Epithelial cell of esophagus (primary cell): ENCODE results near the gene TBXAS1.

Experiments used
- DNase-seq: peaks from one replicate; pipeline ENCODE4 v3.0.0; 2010; ENCODE audit warnings: low read depth
- H3K4me3 ChIP-seq: 2 replicates; pipeline ENCODE4 v1.5.1; 2011; ENCODE audit warnings: mild to moderate bottlenecking, low read length, control low read depth
- TF ChIP-seq, protein P1 (sequence below): IDR thresholded peaks from 2 replicates; pipeline ENCODE4 v1.5.1; 2011; ENCODE audit warnings: low read depth, mild to moderate bottlenecking, low read length, control low read depth, inconsistent platforms; ENCODE audit not compliant: insufficient read depth; ENCODE audit errors: missing control alignments

Gene TBXAS1

DNA sequence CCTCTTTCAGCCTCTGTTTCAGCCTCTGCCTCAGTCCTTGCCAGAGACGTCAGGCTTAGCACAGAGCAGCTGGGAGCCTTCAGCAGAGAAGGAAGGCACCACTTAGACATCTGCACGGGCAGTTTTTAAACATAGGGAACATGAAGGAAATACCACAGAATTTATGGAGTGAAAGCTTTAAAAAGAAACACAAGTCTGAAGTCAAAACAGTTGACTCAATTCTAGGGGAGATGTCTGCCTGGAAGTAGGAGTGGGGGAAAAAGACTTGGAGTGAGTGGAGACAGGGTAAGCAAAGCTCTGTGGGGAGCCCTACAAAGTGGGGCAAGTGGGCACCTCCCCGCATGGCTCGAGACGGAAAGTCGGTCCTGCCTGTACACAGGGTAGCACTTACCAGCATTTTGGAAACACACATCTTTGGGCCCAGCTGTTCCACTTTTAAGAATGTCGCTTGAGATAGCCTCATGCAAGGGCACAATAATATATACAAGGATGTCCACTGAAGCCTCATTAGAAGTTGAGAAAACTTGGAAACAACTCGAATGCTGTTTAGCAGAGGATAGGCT lies 5.0 kb upstream of the TBXAS1 start:
- TF ChIP-seq, protein P1, sequence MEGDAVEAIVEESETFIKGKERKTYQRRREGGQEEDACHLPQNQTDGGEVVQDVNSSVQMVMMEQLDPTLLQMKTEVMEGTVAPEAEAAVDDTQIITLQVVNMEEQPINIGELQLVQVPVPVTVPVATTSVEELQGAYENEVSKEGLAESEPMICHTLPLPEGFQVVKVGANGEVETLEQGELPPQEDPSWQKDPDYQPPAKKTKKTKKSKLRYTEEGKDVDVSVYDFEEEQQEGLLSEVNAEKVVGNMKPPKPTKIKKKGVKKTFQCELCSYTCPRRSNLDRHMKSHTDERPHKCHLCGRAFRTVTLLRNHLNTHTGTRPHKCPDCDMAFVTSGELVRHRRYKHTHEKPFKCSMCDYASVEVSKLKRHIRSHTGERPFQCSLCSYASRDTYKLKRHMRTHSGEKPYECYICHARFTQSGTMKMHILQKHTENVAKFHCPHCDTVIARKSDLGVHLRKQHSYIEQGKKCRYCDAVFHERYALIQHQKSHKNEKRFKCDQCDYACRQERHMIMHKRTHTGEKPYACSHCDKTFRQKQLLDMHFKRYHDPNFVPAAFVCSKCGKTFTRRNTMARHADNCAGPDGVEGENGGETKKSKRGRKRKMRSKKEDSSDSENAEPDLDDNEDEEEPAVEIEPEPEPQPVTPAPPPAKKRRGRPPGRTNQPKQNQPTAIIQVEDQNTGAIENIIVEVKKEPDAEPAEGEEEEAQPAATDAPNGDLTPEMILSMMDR, result no peak
- no peak for DNase-seq
- no peak overlapping the region for H3K4me3 ChIP-seq

DNA sequence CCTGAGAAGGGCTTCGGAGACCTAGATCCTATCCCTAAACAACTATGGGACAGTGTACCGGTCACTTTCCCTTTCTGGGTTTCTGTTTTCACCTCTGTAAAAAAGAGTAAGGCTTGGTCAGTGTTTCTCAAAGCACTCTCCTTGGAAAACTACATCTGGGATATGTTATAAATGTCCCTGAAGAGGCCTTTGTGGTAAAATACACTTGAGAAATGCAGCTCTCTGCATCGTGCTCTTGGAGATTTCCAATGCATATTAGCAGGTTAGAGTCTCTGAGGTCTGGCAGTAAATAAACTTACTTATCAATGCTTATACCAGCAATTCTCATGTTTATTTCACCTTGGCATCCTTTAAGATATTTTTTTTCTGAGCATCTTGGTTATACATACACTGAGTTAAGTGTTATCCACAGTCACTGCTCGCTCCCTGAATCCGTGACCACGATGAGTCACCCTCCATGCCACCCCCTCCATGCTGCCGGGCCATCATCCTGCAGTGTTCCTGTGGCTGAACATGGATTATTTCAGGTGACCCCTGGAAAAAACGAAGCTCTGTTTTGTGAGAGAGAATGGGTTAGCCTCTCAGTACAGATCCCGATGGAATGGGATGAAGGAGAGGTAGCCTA lies 3.3 kb upstream of the TBXAS1 start:
- H3K4me3 ChIP-seq, result no peak overlapping the region
- TF ChIP-seq, protein P1, result no peak
- peak; percentile 51 for DNase-seq

DNA sequence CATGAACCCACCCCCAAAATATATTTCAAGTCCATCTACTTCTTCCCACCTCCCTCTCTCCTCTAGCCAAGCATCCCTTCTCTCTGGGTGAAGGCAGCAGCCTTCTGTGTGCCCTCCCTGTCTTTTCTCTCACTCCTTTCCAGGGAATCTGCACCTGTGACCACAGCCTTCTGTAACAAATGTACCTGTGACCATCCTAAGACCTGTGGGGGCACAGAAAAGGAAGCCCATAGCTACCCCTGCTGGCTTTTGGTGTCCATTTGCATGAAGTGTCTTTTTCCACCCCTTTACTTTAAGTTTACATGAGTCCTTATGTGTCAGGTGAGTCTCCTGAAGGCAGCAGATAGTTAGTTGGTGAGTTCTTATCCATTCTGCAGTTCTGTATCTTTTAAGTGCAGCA lies 2.0 kb upstream of the TBXAS1 start:
- H3K4me3 ChIP-seq, result no peak overlapping the region
- DNase-seq, result peak; percentile 26
- TF ChIP-seq, protein P1, result no peak

DNA sequence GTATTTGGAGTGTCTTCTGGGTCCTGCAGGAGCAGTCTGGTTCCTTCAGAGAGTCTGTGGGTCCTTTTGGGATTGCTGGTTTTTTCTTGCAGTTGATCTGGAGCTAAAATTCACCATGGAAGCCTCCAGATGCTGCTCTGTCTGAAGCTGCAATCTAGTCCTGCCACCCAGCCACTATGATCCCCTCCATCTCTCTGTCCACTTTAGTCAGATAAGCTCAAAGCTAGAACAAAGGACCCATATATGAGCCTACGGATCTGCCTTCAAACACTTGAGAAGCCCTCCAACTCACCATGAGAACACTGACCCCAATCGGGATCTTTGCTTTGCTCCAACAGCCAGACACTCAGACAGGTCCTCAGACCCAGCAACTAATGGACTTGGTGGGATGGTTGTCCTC lies 618 bp upstream of the TBXAS1 start:
- H3K4me3 ChIP-seq, result no peak overlapping the region
- TF ChIP-seq, protein P1, result no peak
- DNase-seq, result no peak

DNA sequence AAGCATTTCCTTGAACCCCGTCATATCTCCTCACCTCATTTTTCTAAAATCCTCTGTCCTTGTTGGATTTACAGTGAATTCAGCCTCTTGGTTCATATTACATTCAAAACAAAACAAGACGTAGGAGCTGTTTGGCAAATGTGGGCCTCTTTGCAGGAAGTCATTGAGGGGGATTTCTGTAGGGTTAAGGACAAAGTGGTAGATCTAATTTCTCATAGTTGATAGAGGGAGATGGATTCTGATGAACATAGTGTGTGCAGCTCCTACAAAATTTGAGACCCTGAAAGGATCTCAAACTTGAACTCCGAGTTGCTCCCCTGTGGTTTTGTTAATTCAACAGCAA lies 682 bp downstream of the TBXAS1 start:
- TF ChIP-seq, protein P1, result no peak
- no peak overlapping the region for H3K4me3 ChIP-seq
- no peak for DNase-seq

DNA sequence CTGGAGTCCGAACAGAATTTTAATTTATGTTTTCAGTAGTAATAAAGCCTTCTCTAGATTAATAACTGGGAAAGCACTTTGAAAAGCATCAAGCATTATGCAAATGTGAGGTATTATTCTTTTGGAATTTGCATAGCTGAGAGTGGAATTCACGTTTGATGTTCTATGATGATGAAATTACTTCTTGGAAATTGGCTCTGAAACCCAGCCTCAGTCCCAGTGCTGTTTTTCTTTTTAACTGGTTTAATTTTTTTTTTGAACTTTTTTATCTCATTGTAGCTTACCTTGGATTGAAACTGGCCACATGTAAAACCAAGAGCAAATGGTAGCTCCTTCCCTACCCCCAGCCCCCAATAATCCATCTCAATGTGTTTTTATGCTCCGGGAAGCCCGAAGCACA lies 1.2 kb downstream of the TBXAS1 start:
- TF ChIP-seq, protein P1, result no peak
- DNase-seq, result no peak
- no peak overlapping the region for H3K4me3 ChIP-seq
